ENCODE measurements around the gene PUS7. TPM values are rescaled to one million over a fixed set of nuclear protein-coding genes. Genes with fewer than 3 reads are reported as not detected.
"Not testable (repeated sequence)": the region's sequence is repeated elsewhere in the genome, so short reads cannot be mapped to it uniquely, and the experiment has no call there.

PUS7 gene
- total and polyA plus RNA-seq, 2 of the 8 experiments (the other 6 are each of a cell fraction or from before 2014, with no cell fraction given) = 18.9 to 65.2 TPM

DNA sequence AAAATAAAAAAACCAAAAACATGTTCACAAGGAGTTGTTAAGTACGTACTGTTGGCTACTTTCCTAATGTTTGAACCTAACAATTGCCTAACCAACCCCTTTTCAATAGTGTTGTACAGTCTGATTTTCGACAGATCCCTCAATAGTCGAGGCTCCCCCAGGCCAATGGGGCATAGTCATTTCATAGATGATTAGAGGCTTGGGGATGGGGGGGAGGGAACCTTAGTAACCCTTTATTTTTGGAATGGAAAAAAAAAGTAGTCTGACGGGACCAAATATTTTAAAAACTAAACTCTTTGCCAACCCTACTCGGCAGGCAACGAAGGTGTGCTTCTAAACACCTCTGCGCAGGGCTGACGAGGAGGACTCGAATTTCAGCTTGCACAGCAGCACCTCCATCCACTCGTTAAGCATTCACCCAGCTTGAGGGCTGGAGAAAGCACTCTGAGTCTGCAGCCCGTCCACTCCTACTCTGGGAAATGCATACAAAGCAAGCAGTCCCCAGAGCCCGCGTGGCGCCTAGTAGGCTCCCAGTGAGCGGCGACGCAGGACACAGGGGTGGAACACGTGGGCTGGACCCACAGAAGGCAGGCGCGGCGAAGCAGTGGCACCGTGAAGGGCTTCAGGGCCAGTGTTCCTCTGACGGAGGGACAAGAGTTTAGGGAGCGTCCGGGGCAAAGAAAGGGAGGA lies 899 bp downstream of the PUS7 start (continued):
- TF ChIP-seq SAP30 (IDR thresholded peaks at IDR 0.05; ENCODE audit: insufficient read depth, insufficient replicate concordance, low read length) = peak; percentile 60

DNA sequence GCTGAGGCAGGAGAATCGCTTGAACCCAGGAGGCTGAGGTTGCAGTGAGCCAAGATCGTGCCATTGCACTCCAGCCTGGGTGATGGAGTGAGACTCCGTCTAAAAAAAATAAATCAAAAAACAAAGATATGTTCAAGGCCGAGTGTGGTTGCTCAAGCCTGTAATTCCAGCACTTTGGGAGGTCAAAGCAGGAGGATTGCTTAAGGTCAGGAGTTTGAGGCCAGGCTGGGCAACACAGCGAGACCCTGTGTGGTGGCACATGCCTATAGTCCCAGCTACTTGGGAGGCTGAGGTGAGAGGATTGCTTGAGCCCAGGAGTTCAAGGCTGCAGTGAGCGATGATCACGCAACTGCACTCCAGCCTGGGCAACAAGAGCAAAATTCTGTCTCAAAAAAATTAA lies 1.5 kb downstream of the PUS7 start:
- Histone ChIP-seq H3K4me2 (ENCODE audit: insufficient read depth in 1 of 2, low read depth in 2 of 2, low read length in 2 of 2) (peak overlapping the region; percentile 77 to 79), H3K4me3 (ENCODE audit: extremely low read depth in 1 of 4, insufficient read depth in 2 of 4, low read depth in 3 of 4, low read length in 4 of 4) (peak overlapping the region in 3 of 4 experiments; percentile 70 to 74 (median 72); a peak in 6 of 8 replicates), H3K36me3 (ENCODE audit: control insufficient read depth in 2 of 4, insufficient read depth in 4 of 4, low read length in 3 of 4) (peaks cover 0 to 19% (median 2%) of the 10 kb centered on the region in 4 experiments; a peak in 2 of 8 replicates), H3K79me2 (ENCODE audit: control insufficient read depth in 1 of 2, insufficient read depth in 2 of 2, low read length in 2 of 2) (peaks cover 19 to 52% of the 10 kb centered on the region in 2 experiments)
- H3K4me1 ChIP-seq (replicated peaks in 1 of 4; ENCODE audit: control insufficient read depth in 3 of 4, insufficient read depth in 4 of 4, low read length in 3 of 4); H3K23me2 ChIP-seq (ENCODE audit: low read depth, low read length); H3K23ac ChIP-seq (ENCODE audit: insufficient read length); H2BK20ac ChIP-seq (ENCODE audit: low read length); H2BK12ac ChIP-seq (ENCODE audit: low read depth, low read length); FAIRE-seq; H4K5ac ChIP-seq (ENCODE audit: insufficient read length, low read depth, low read length); H3K4ac ChIP-seq (replicated peaks; ENCODE audit: insufficient read length, low read depth, low read length); H3K9ac ChIP-seq (replicated peaks in 1 of 4; ENCODE audit: extremely low read depth in 1 of 4, low read depth in 3 of 4, low read length in 3 of 4); H3K27ac ChIP-seq (ENCODE audit: low read depth, low read length); H3K79me1 ChIP-seq (ENCODE audit: low read depth, low read length); H4K20me1 ChIP-seq (replicated peaks in 1 of 2; ENCODE audit: control insufficient read depth in 1 of 2, insufficient read depth in 2 of 2, low read length in 2 of 2); H2BK120ac ChIP-seq (replicated peaks; ENCODE audit: low read depth, low read length); H2BK15ac ChIP-seq (ENCODE audit: low read length); H3K18ac ChIP-seq (ENCODE audit: extremely low read depth, low read length); H3K27me3 ChIP-seq (replicated peaks in 1 of 4; ENCODE audit: control insufficient read depth in 3 of 4, extremely low read depth in 1 of 4, insufficient read depth in 3 of 4, low read length in 3 of 4); H3K14ac ChIP-seq (ENCODE audit: insufficient read length); H4K91ac ChIP-seq (replicated peaks; ENCODE audit: insufficient read length, low read length); H3K56ac ChIP-seq (replicated peaks; ENCODE audit: insufficient read length, low read depth, low read length); H2AK5ac ChIP-seq (ENCODE audit: low read depth, low read length); H2AFZ ChIP-seq (ENCODE audit: low read length); H2BK5ac ChIP-seq (ENCODE audit: low read depth, low read length); DNase-seq (ENCODE audit: low read depth in 1 of 2, low spot score in 2 of 2); H4K8ac ChIP-seq (ENCODE audit: extremely low read depth, insufficient read depth, low read length); H3K9me3 ChIP-seq (ENCODE audit: insufficient read depth in 2 of 2, low read depth in 1 of 2, low read length in 1 of 2): not testable (repeated sequence)
- 94% methylated on average over 7 of the region's 7 CpGs; no CpG with 5 or more reads in 1 of the 2 experiments for WGBS, 2 experiments (ENCODE audit: extremely low coverage in 1 of 2, insufficient coverage in 1 of 2, insufficient read length in 1 of 2, insufficient replicate concordance in 2 of 2, low coverage in 1 of 2, low lambda C conversion rate in 2 of 2, missing lambda C conversion rate in 1 of 2)
- ChIA-PET POLR2A (ENCODE audit: partially characterized antibody) (interaction anchor here (0.7 to 7.9 kb wide), 11 partner anchors 8 to 554 kb away, joined by 3 to 77 read pairs (median 4); partner anchors contain the start of genes EFCAB10, RINT1 and SRPK2), CTCF (ENCODE audit: partially characterized antibody) (interaction anchor here (0.8 to 3.8 kb wide), 3 partner anchors 11 to 68 kb away, joined by 3 to 35 read pairs (median 3); partner anchors contain the start of gene RINT1)
